GM12878 (cell line): ENCODE measurements around the gene TAAR2. TPM values are rescaled to one million over a fixed set of nuclear protein-coding genes. Genes with fewer than 3 reads are reported as not detected.
"Not testable (repeated sequence)": the region's sequence is repeated elsewhere in the genome, so short reads cannot be mapped to it uniquely, and the experiment has no call there.

Experiments
- ATAC-seq: fragments of 200-7000 bp; cut with Tn5 transposase; 3 replicates; pipeline ENCODE4 v1.9.1; 2020; ENCODE audit warnings: mild to moderate bottlenecking, moderate library complexity
- BruUV-seq: library from RNA; stranded (reverse); fragments of 400-500 nt; replicated peaks from 2 replicates; lab custom pipeline; 2021; lab: Mats Ljungman, UMichigan
- CTCF ChIA-PET: fragments of 300-600 bp; sonication (Branson Sonifier 250); formaldehyde crosslinking; extraction: SDS; loops from one replicate; lab custom pipeline; 2021; ENCODE audit warnings: inconsistent platforms; lab: Yijun Ruan, JAX
- POLR2A ChIA-PET: fragments of 350-600 bp; formaldehyde crosslinking; extraction: SDS; loops from one replicate; lab custom pipeline; 2021; ENCODE audit warnings: inconsistent platforms; lab: Charles Lee
- RAD21 ChIA-PET: fragments of 300-600 bp; sonication (Branson Sonifier 250); formaldehyde crosslinking; loops from one replicate; lab custom pipeline; 2023; ENCODE audit warnings: antibody characterized with exemption; ENCODE audit not compliant: unreplicated experiment; lab: Charles Lee
- SMC1A ChIA-PET: fragments of 300-600 bp; sonication (Branson Sonifier 250); formaldehyde crosslinking; loops from one replicate; lab custom pipeline; 2023; ENCODE audit not compliant: unreplicated experiment, uncharacterized antibody; lab: Charles Lee
- DNase-seq: peaks from one replicate; pipeline ENCODE4 v3.0.0-alpha.2; 2011; ENCODE audit warnings: low read depth, low spot score
- FAIRE-seq: peaks from 3 replicates; lab custom pipeline; 2011; peaks lifted over from hg19 to GRCh38; lab: Jason Lieb, UNC
- H2AFZ ChIP-seq: 2 replicates; pipeline ENCODE4 v1.6.0; 2011; ENCODE audit warnings: low read depth, low read length, control low read depth; ENCODE audit not compliant: control insufficient read depth
- H3K27ac ChIP-seq: 2 replicates; pipeline ENCODE4 v1.5.1; 2011; ENCODE audit warnings: control low read depth; ENCODE audit not compliant: control insufficient read depth, insufficient read depth
- H3K27me3 ChIP-seq, 2 experiments: replicated peaks in 1 of 2; 2 replicates each; pipeline versions ENCODE4 v1.6.0 to v1.6.1; 2011; ENCODE audit warnings: low read length in 1 of 2; ENCODE audit not compliant: control insufficient read depth in 2 of 2, insufficient read depth in 2 of 2
- H3K36me3 ChIP-seq, 2 experiments: 2 replicates each; pipeline ENCODE4 v1.5.1; 2011; ENCODE audit warnings: low read length in 1 of 2; ENCODE audit not compliant: control insufficient read depth in 2 of 2, insufficient read depth in 2 of 2
- H3K4me1 ChIP-seq: 2 replicates; pipeline ENCODE4 v1.6.1; 2011; ENCODE audit warnings: mild to moderate bottlenecking, low read length, moderate library complexity, mixed read lengths; ENCODE audit not compliant: control insufficient read depth, insufficient read depth
- H3K4me2 ChIP-seq: 2 replicates; pipeline ENCODE4 v1.6.0; 2011; ENCODE audit warnings: control low read depth; ENCODE audit not compliant: control insufficient read depth, insufficient read depth
- H3K4me3 ChIP-seq: fragments of 200-600 bp; sonication (generic); 2 replicates; pipeline ENCODE4 v1.5.1; 2016
- H3K79me2 ChIP-seq: 2 replicates; pipeline ENCODE4 v1.6.0; 2011; ENCODE audit warnings: low read length; ENCODE audit not compliant: control insufficient read depth, insufficient read depth
- H3K9ac ChIP-seq: 2 replicates; pipeline ENCODE4 v1.8.0; 2011; ENCODE audit warnings: low read length, control low read depth, mixed read lengths; ENCODE audit not compliant: control insufficient read depth, insufficient read depth
- H3K9me3 ChIP-seq: replicated peaks from 3 replicates; pipeline ENCODE4 v1.5.1; 2011; ENCODE audit warnings: mild to moderate bottlenecking, low read length; ENCODE audit not compliant: control insufficient read depth, insufficient read depth
- H4K20me1 ChIP-seq: 2 replicates; pipeline ENCODE4 v1.6.0; 2011; ENCODE audit not compliant: control insufficient read depth, insufficient read depth
- WGBS: methylation state at CpG from one replicate; pipeline ENCODE4 v1.1.6; 2016; ENCODE audit warnings: low lambda C conversion rate; ENCODE audit not compliant: insufficient replicate concordance, insufficient coverage; ENCODE audit errors: missing lambda C conversion rate; 5-methylcytosine and 5-hydroxymethylcytosine counted together
- in situ Hi-C: fragments of 300-500 bp; cut with MboI; formaldehyde crosslinking; loops from 9 replicates; pipeline ENCODE4 v1.14.3; 2018; ENCODE audit warnings: mixed read lengths
- intact Hi-C: fragments of 100-400 bp; cut with micrococcal nuclease; formaldehyde crosslinking; loops from one replicate; pipeline ENCODE4 v1.14.2; 2022; ENCODE audit not compliant: unreplicated experiment
- polyA plus RNA-seq, 11 experiments: library from polyadenylated mRNA; depleted of rRNA in 4 of 11; unstranded in 6 of 11; stranded (reverse) in 5 of 11; fragments of >200 nt; fragmentation: Nextera tagmentation in 4 of 11; fragmentation: Illumina TruSeq in 1 of 11; extraction: Ambion mirVana in 4 of 11; extraction: Trizol in 1 of 11; gene quantifications; 1 replicate in 1 of 11; 2 replicates in 10 of 11; pipeline versions ENCODE4 v1.2.1 to v1.2.3, GENCODE V29; 2011 to 2016; ENCODE audit warnings: inconsistent platforms in 2 of 11, missing spikeins in 2 of 11, low read depth in 1 of 11
- total RNA-seq, 4 experiments: library from RNA; depleted of rRNA in 3 of 4; stranded (reverse); fragments of >200 nt in 3 of 4; fragmentation: Illumina TruSeq in 1 of 4; extraction: Trizol in 1 of 4; gene quantifications; 2 replicates each; pipeline versions ENCODE4 v1.2.1 to v1.2.3, GENCODE V29; 2013 to 2021

Gene TAAR2
- total and polyA plus RNA-seq, 10 of the 15 experiments (the other 5 are each of a cell fraction or from before 2014, with no cell fraction given), result not detected

DNA sequence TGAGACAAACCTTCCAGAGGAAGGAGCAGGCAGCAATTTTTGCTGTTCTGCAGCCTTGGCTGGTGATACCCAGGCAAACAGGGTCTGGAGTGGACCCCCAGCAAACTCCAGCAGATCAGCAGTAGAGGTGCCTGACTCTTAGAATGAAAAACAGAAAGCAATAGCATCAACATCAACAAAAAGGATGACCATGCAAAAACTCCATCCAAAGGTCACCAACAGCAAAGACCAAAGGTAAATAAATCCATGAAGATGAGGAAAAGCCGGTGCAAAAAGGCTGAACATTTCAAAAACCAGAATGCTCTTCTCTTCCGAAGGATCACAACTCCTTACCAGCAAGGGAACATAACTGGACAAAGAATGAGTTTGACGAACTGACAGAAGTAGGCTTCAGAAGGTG lies 11.8 kb upstream of the TAAR2 start:
- H4K20me1 ChIP-seq, DNase-seq, H3K9me3 ChIP-seq, in situ Hi-C loops, H3K79me2 ChIP-seq, BruUV-seq, RAD21 ChIA-PET, H3K4me2 ChIP-seq, H3K36me3 ChIP-seq, ATAC-seq, SMC1A ChIA-PET, intact Hi-C loops, H3K4me3 ChIP-seq, H3K4me1 ChIP-seq, H3K9ac ChIP-seq, H3K27ac ChIP-seq, H2AFZ ChIP-seq, H3K27me3 ChIP-seq, POLR2A ChIA-PET, FAIRE-seq: not testable (repeated sequence)
- WGBS, result 31% methylated on average over 3 of the region's 3 CpGs
- CTCF ChIA-PET, result interaction anchor here (0.6 to 1.7 kb wide), 2 partner anchors 11 to 356 kb away, joined by 3 to 4 read pairs; no protein-coding TSS in a partner anchor

DNA sequence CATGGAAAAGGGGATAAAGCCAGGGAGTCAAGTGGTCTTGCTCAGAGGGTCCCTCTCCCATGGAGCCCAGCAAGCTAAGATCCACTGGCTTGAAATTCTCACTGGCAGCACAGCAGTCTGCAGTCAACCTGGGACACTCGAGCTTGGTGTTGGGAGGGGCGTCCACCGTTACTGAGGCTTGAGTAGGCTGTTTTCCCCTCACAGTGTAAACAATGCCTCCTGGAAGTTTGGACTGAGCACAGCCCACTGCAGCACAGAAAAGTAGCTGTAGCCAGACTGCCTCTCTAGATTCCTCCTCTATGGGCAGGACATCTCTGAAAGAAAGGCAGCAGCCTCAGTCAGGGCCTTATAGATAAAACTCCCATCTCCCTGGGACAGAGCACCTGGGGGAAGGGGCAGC lies 11.2 kb upstream of the TAAR2 start:
- H3K4me2 ChIP-seq, POLR2A ChIA-PET, BruUV-seq, H3K9me3 ChIP-seq, H3K4me3 ChIP-seq, DNase-seq, H3K4me1 ChIP-seq, H3K9ac ChIP-seq, H3K27ac ChIP-seq, H2AFZ ChIP-seq, H3K36me3 ChIP-seq, FAIRE-seq, RAD21 ChIA-PET, H4K20me1 ChIP-seq, ATAC-seq, in situ Hi-C loops, intact Hi-C loops, H3K79me2 ChIP-seq, H3K27me3 ChIP-seq: not testable (repeated sequence)
- CTCF ChIA-PET, result interaction anchor here (0.6 to 1.7 kb wide), 2 partner anchors 12 to 355 kb away, joined by 3 to 4 read pairs; no protein-coding TSS in a partner anchor
- WGBS, result 42% methylated on average over 3 of the region's 3 CpGs
- SMC1A ChIA-PET, result interaction anchor here (1.0 kb wide), 1 partner anchor 33 kb away, joined by 3 read pairs; no protein-coding TSS in a partner anchor
